HG02981 (cell line): ENCODE results near the gene SLC9A7.
"Not testable (repeated sequence)": the region's sequence is repeated elsewhere in the genome, so short reads cannot be mapped to it uniquely, and the experiment has no call there.

Experiments used
- ATAC-seq: cut with Tn5 transposase; IDR thresholded peaks from one replicate; pipeline ENCODE4 v1.9.1; 2021; ENCODE audit warnings: mild to moderate bottlenecking, moderate library complexity; ENCODE audit not compliant: unreplicated experiment

Gene SLC9A7

DNA sequence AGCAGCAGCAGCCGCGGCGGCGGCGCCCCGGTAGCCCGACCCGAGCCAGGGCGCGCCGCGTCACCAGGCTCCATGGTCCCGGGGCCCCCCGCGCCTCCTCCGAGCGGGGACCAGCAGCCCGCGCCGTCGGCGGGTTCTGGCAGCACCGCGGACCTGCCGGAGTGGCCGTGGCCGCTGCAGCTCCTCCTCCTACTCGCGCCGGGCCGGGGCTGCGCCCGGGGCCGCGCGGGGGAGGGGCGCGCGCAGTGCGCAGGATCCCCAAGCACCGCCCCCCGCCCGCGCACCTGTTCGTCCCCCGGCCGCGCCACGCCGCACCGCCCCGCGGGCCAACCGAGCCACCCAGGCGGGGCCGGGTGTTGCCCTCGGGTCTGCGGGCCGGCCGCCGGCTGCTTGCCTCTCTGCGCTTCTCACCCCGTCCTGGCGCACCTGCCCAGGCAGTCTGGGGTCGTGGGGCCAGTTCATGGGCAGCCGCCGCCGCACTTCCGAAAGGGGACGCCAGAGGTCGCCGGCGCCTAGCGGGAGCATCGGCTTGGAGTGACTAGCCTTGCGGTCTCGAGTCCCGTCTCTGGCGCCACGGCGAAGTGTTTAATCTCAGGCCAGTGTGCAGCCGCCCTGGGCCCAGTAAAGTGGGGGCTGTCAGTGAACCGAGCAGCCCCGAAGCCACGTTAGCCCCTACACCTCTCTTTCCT is at the start of gene SLC9A7:
Gene SLC9A7, minus strand, starts transcription at position 163 of the 689 bp plus-strand sequence. Its CDS starts 89 bp downstream, at position 74.
- ATAC-seq: peak; percentile 68

DNA sequence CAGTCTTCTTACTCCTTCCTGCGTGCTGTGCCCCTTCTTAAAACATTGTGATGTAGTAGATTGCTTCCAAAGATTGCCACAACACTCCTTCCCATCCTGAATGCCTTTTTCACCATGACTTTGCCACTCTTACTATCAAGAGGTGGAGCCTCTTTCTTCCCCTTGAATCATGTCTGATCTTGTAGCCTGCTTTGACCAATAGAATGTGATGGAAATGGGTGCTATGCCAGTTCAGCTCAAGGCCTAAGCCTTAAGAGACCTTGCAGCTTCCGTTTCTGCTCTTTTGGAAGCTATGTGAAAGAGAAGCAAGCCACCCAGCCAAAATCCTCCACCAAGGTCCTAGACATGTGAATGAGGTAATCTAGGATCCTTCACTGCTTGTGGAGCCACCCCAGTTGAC is 46.4 kb upstream of the SLC9A7 start:
- no peak for ATAC-seq

DNA sequence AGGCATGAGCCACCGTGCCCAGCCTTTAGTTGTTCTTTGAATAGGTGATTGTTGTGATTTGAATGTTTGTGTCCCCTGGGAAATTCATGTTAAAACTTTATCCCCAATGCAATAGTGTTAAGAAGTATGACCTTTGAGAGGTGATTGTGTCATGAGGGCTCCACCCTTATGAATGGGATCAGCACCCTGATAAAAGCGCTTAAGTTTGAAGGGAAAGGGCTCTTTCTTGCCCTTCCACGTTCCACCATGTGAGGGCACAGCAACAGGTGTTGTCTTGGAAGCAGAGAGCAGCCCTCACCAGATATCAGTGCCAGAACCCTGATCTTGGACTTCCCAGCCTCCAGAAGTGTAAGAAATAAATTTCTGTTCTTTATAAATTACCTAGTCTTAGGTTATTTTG is 44.2 kb upstream of the SLC9A7 start:
- no peak for ATAC-seq

DNA sequence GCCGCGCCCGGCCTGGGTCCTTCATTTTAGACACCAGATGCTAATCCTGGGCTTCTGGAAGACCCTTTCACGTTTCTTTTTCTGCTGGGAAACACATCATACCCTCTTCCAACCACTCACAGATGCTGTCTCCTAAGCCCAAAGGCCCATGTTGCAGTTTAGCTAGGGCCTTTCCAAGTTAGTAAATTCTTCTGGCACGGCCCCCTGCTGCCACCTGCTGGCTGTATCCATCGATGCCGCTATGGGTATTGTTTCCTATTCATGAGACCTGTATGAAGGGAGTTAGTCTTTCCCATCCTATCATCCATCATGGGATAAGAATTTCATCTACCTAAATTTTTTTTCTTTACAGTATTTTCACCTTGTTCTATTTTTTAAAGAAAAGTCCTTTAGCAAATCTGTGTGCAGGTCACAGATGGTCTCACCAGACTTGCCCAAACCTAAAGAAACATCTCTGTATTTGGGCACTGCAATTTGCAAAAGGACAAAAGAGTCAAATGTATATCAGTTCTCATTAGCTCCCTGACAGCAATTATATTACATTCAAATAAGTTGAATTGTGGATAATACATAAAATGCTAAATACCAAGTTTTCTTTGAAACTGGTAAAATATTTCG is 37.8 kb upstream of the SLC9A7 start:
- no peak for ATAC-seq

- no peak for ATAC-seq
Observed at GRCh38 chrX:46793386-46794143, 34.6 kb upstream of the SLC9A7 start.

GRCh38 chrX:46792810-46793188 is 33.9 kb upstream of the SLC9A7 start:
- ATAC-seq: peak; percentile 15

- peak; percentile 80 for ATAC-seq
Observed at GRCh38 chrX:46791927-46792809, 33.2 kb upstream of the SLC9A7 start.

DNA sequence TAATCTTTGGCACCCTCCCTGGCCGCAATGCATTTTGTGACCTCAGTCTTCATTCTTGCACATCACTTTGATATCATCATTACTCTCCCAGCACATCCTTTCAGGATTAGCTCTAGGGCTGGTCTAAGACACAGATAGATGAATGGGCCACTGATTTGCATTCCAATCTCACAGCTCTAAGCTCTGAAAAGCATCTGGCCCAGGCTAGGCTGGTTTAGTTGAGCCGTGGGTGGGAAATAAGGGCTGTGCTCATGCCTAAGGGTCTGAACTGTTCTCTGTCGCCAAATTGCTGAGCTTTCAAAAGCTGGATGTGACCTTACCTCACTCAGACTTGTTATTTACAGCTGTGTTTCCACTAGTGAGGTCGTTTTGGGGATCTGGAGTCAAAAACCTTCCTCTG is 30.0 kb upstream of the SLC9A7 start:
- ATAC-seq: no peak

DNA sequence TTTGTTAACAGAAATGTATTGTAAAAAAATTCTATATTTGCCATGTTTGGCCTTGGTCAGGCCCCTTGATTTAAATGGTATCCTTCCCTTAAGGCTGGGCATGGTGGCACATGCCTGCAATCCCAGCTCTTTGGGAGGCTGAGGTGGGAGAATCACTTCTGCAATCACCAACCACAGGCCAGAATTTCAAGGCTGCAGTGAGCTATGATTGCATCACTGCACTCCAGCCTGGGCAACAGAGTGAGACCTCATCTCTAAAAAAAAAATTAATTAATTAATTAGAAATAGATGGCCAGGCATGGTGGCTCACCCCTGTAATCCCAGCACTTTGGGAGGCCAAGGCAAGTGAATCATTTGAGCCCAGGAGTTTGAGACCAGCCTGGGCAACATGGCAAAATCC is 25.5 kb upstream of the SLC9A7 start:
- ATAC-seq: not testable (repeated sequence)

DNA sequence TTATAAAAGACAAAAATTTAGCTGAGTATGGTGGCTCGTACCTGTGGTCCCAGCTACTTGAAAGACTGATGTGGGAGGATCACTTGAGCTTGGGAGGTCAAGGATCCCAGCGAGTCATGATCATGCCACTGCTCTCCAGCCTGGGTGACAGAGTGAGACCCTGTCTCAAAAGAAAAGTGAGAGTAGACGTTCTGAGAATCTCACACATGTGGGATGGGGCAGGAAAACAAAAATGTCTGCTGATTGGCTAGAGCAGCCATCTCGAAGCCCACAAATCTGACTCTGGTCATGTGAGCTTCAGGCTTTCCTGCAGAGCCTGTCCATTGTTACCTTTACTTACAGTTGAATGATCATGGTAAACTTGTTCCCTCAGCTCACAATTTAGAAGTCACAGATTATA is 23.1 kb upstream of the SLC9A7 start:
- no peak for ATAC-seq

- ATAC-seq: no peak
Observed at GRCh38 chrX:46777971-46778810, 19.3 kb upstream of the SLC9A7 start.

DNA sequence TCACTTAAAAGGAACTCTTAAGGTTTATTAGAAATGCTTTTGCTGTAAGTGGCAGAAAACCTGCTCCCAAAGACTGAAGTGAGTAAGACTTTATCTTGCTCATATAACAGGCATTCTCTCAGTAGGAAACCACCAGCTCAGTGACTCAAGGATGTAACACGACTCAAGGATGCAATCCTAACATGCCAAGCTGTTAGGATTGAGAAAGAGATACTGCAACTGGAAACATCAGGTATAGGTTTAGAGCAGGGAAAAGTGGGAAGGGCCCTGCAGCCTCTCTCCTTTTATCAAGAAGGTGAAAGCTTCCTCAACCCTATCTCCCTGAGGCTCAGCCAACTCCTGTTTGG is 11.9 kb upstream of the SLC9A7 start:
- no peak for ATAC-seq

GRCh38 chrX:46770000-46770816 is 11.3 kb upstream of the SLC9A7 start:
- ATAC-seq: no peak

DNA sequence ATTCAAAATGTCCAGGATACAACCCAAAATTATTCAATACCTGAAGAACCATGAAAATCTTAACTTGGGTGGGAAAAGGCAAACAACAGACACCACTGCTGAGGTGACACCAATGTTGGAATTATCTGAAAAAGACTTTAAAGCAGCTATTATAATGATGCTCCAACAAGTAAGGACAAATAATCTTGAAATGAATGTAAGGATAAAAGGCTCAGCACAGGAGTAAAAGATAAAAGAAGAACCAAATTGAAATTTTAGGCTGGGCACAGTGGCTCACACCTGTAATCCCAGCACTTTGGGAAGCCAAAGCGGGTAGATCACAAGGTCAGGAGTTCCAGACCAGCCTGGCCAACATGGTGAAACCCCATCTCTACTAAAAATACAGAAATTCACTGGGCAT is 4.0 kb upstream of the SLC9A7 start:
- ATAC-seq: no peak

DNA sequence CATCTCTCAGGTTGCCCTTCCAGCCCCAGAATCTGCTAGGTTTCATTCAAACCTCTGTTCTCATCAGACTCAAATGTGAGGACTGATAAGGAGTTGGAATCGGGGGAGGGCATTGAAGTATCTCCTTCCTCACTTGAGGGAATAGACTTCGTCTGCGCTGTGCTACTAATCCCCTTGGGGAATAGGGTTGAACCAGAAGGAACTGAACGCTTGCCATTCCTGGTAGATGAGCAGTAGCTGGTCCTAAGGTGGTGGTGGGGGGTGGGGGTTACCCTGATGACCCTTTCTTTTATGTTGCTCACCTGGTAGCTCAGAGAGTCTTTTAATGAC is 692 bp upstream of the SLC9A7 start:
- ATAC-seq: no peak

DNA sequence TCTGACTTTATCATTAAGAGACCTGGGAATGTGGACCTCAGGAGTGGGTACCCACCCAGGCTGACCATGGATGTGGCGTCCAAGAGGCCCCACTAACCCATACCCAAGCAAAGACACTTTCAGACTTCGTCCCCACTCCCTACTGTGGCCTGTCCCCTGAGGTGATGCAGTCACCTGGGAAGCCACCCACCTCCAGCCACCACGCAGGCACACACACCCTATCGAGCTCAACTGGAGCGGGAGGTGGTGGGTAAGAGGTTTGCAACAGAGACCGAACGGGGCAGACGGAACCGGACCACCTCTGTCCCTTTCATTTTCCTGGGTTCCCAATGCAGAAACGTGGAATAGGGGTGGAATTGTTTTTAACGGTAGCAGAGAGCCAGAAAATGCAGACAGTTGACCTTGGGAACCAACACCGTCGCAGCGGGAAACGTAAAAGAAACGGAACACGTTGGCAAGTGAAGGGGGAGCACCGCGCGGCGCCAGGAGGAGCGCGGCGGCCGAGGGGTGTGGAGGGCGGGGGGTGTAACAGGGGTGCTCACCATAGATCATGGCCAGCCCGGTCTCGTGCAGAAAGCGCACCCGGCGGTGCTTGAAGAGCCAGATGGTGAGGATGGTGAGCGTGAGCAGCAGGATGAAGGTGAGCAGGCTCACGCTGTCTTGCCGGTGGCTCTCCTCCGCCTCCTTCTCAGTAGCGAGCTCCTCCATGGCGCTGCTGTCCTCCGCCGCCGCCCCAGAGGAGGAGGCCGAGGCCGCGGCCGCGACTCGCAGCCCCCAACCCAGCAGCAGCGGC is 559 bp downstream of the SLC9A7 start:
- peak; percentile 17 for ATAC-seq

- no peak for ATAC-seq
Observed at GRCh38 chrX:46757593-46757992, 1.3 kb downstream of the SLC9A7 start.

DNA sequence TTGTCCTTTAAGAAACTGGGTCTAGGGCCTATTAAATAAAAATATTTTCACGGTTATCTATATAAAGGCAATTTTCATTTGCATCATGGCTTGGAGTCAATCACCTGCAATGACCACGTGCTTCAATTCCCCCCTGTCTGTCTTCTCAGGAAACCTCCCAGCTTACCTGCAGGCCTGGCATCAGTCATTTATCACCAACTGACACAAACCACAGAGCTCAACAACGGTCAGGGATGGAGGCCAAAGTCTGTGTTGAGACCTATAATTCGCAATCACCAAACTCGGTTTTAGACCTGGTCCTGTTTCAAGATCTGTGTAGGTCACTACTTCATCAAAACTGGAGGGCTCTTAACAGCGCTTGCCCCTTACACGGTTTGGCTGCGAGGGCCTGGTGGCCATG is 1.9 kb downstream of the SLC9A7 start:
- no peak for ATAC-seq

GRCh38 chrX:46755671-46756070 is 3.2 kb downstream of the SLC9A7 start:
- ATAC-seq: no peak
